ENCODE measurements around the gene NTN1. TPM values are rescaled to one million over a fixed set of nuclear protein-coding genes. Genes with fewer than 3 reads are reported as not detected.

NTN1 gene
- total RNA-seq, 1 donor from 2014 or later = 0.45 TPM

GRCh38 chr17:9055281-9055680 is 34.0 kb downstream of the NTN1 start:
- Histone ChIP-seq H3K9me3 (ENCODE audit: low read depth) (peaks cover 5% of the 10 kb centered on the region), H3K27ac (no peak overlapping the region), H3K4me1 (peaks cover 42% of the 10 kb centered on the region), H3K27me3 (peaks cover 28% of the 10 kb centered on the region), H3K79me2 (ENCODE audit: low read depth) (no peaks in the 10 kb centered on the region), H3K9ac (no peak overlapping the region), H3K4me3 (no peak overlapping the region), H3K4me2 (peak overlapping the region; percentile 66), H3K36me3 (no peaks in the 10 kb centered on the region), H3F3A (ENCODE audit: low read depth) (peaks cover 46% of the 10 kb centered on the region), H4K20me1 (ENCODE audit: low read depth) (peaks cover 15% of the 10 kb centered on the region), H2AFZ (replicated peaks) (no peak overlapping the region)
- Mint-ChIP-seq H3K9me3 (no peaks in the 10 kb centered on the region), H3K4me3 (peak overlapping the region; percentile 31), H3K27me3 (ENCODE audit: insufficient read depth, low read depth) (peaks cover 28% of the 10 kb centered on the region), H3K27ac (no peak overlapping the region), H3K36me3 (no peaks in the 10 kb centered on the region), H3K4me1 (peaks cover 36% of the 10 kb centered on the region)
- no peak for DNase-seq (ENCODE audit: low spot score)
- no peak for TF ChIP-seq EZH2 (IDR thresholded peaks at IDR 0.05)
- TF ChIP-seq, protein P1, sequence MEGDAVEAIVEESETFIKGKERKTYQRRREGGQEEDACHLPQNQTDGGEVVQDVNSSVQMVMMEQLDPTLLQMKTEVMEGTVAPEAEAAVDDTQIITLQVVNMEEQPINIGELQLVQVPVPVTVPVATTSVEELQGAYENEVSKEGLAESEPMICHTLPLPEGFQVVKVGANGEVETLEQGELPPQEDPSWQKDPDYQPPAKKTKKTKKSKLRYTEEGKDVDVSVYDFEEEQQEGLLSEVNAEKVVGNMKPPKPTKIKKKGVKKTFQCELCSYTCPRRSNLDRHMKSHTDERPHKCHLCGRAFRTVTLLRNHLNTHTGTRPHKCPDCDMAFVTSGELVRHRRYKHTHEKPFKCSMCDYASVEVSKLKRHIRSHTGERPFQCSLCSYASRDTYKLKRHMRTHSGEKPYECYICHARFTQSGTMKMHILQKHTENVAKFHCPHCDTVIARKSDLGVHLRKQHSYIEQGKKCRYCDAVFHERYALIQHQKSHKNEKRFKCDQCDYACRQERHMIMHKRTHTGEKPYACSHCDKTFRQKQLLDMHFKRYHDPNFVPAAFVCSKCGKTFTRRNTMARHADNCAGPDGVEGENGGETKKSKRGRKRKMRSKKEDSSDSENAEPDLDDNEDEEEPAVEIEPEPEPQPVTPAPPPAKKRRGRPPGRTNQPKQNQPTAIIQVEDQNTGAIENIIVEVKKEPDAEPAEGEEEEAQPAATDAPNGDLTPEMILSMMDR (IDR thresholded peaks at IDR 0.05) = no peak

DNA sequence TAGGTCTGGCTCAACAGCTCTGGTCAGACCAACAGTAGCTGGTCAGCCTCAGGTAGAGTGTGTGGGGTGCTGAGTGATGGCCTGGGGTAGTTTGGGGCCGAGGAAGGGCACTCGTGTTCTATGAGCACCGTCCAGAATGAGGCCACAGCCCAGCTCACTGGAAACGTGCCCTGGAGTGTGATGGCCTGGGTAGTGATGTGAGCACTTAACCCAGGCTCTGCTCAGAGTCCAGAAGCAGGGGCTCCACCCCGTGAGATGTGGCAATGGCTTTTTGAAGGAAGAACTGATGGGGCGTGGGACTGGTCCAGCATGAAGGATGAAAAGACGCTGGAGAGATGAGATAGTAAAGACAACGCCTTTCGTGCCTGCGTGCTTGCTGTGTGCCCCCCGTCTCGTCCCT is 35.3 kb downstream of the NTN1 start:
- DNase-seq (ENCODE audit: low spot score) = no peak
- Histone ChIP-seq H3K4me3 (no peak overlapping the region), H3K9me3 (ENCODE audit: low read depth) (peaks cover 5% of the 10 kb centered on the region), H3K4me1 (peaks cover 32% of the 10 kb centered on the region), H3K4me2 (no peak overlapping the region), H3F3A (ENCODE audit: low read depth) (peaks cover 36% of the 10 kb centered on the region), H3K27ac (no peak overlapping the region), H3K27me3 (peaks cover 25% of the 10 kb centered on the region), H3K36me3 (no peaks in the 10 kb centered on the region), H4K20me1 (ENCODE audit: low read depth) (peaks cover 13% of the 10 kb centered on the region), H2AFZ (replicated peaks) (no peak overlapping the region), H3K9ac (no peak overlapping the region), H3K79me2 (ENCODE audit: low read depth) (no peaks in the 10 kb centered on the region)
- Mint-ChIP-seq H3K4me3 (peak overlapping the region; percentile 30), H3K27me3 (ENCODE audit: insufficient read depth, low read depth) (peaks cover 26% of the 10 kb centered on the region), H3K36me3 (no peaks in the 10 kb centered on the region), H3K27ac (peak overlapping the region; percentile 11), H3K9me3 (no peaks in the 10 kb centered on the region), H3K4me1 (peaks cover 36% of the 10 kb centered on the region)
- no peak for TF ChIP-seq EZH2 (IDR thresholded peaks at IDR 0.05)
- TF ChIP-seq EZH2phosphoT487 (IDR thresholded peaks at IDR 0.05) = no peak
- TF ChIP-seq, protein P1 (IDR thresholded peaks at IDR 0.05) = no peak

DNA sequence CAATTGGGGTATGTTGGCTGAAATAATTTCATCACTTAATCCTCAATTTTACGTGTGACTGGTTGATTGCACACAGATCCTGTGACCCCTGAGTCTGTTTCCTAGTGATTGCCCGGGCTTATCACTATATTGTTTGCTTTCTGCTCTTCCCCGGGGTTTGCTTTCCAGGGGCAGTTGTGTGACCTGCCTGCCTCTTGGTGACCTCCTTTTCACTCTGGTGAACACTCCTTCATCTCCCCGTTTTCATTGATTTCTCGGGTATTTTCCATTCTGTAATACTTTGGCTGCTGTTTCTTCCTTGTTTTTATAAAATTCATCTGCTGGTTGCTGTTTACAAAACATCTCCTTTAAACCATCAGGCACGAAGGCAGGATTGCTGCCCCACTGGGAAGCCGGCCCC is 36.0 kb downstream of the NTN1 start:
- Mint-ChIP-seq H3K27ac (no peak overlapping the region), H3K4me1 (peaks cover 36% of the 10 kb centered on the region), H3K36me3 (no peaks in the 10 kb centered on the region), H3K27me3 (ENCODE audit: insufficient read depth, low read depth) (peaks cover 24% of the 10 kb centered on the region), H3K4me3 (peak overlapping the region; percentile 16), H3K9me3 (no peaks in the 10 kb centered on the region)
- no peak overlapping the region for H3K27ac ChIP-seq
- TF ChIP-seq, protein P1 (IDR thresholded peaks at IDR 0.05) = no peak
- TF ChIP-seq EZH2 (IDR thresholded peaks at IDR 0.05) (no peak), EZH2phosphoT487 (IDR thresholded peaks at IDR 0.05) (no peak)
- no peak overlapping the region for H2AFZ ChIP-seq (replicated peaks)
- H3K9ac ChIP-seq = no peak overlapping the region
- no peaks in the 10 kb centered on the region for H3K79me2 ChIP-seq (ENCODE audit: low read depth)
- DNase-seq (ENCODE audit: low spot score) = no peak
- peaks cover 13% of the 10 kb centered on the region for H4K20me1 ChIP-seq (ENCODE audit: low read depth)
- H3F3A ChIP-seq (ENCODE audit: low read depth) = peaks cover 33% of the 10 kb centered on the region
- H3K9me3 ChIP-seq (ENCODE audit: low read depth) = peaks cover 5% of the 10 kb centered on the region
- H3K4me1 ChIP-seq = peaks cover 32% of the 10 kb centered on the region
- H3K36me3 ChIP-seq = no peaks in the 10 kb centered on the region
- no peak overlapping the region for H3K4me3 ChIP-seq
- H3K4me2 ChIP-seq = no peak overlapping the region
- peaks cover 20% of the 10 kb centered on the region for H3K27me3 ChIP-seq
